Fibroblast of lung (primary cell): ENCODE measurements around the gene URAD. TPM values are rescaled to one million over a fixed set of nuclear protein-coding genes. Genes with fewer than 3 reads are reported as not detected.
"Not testable (repeated sequence)": the region's sequence is repeated elsewhere in the genome, so short reads cannot be mapped to it uniquely, and the experiment has no call there.

Experiments used
- DNase-seq, 2 donors: peaks; one replicate each; pipeline versions ENCODE4 v3.0.0 to v3.0.0-alpha.2; 2010; ENCODE audit warnings: low read depth in 2 of 2
- H2AFZ ChIP-seq: 2 replicates; pipeline ENCODE4 v1.5.1; 2012; ENCODE audit warnings: low read length, control low read depth, inconsistent platforms
- H3K27ac ChIP-seq: 2 replicates; pipeline ENCODE4 v1.5.1; 2011; ENCODE audit warnings: low read length, control low read depth; ENCODE audit not compliant: insufficient read depth
- H3K27me3 ChIP-seq: 2 replicates; pipeline ENCODE4 v1.5.1; 2011; ENCODE audit warnings: mild to moderate bottlenecking, low read length; ENCODE audit not compliant: control insufficient read depth, insufficient read depth
- H3K36me3 ChIP-seq: 2 replicates; pipeline ENCODE4 v1.5.1; 2011; ENCODE audit warnings: low read length; ENCODE audit not compliant: control insufficient read depth, insufficient read depth
- H3K4me1 ChIP-seq: 2 replicates; pipeline ENCODE4 v1.5.1; 2011; ENCODE audit warnings: low read length; ENCODE audit not compliant: control insufficient read depth, insufficient read depth; ENCODE audit errors: extremely low read depth
- H3K4me2 ChIP-seq: 2 replicates; pipeline ENCODE4 v1.5.1; 2011; ENCODE audit warnings: low read length, control low read depth; ENCODE audit not compliant: insufficient read depth; ENCODE audit errors: extremely low read depth
- H3K4me3 ChIP-seq, 4 experiments: fragments of 200-600 bp in 1 of 4; sonication (generic) in 1 of 4; replicated peaks in 1 of 4; 2 replicates each; pipeline ENCODE4 v1.5.1; 2011 to 2016; ENCODE audit warnings: low read length in 4 of 4, low read depth in 3 of 4, mild to moderate bottlenecking in 3 of 4, control low read depth in 2 of 4, inconsistent platforms in 1 of 4, mixed read lengths in 1 of 4; ENCODE audit not compliant: insufficient read depth in 1 of 4; ENCODE audit errors: control extremely low read depth in 1 of 4
- H3K79me2 ChIP-seq: 2 replicates; pipeline ENCODE4 v1.5.1; 2012; ENCODE audit warnings: mild to moderate bottlenecking, low read length, inconsistent platforms; ENCODE audit not compliant: control insufficient read depth, insufficient read depth
- H3K9ac ChIP-seq: 2 replicates; pipeline ENCODE4 v1.5.1; 2011; ENCODE audit warnings: mild to moderate bottlenecking, low read length, control low read depth; ENCODE audit not compliant: insufficient read depth
- H3K9me3 ChIP-seq: 2 replicates; pipeline ENCODE4 v1.5.1; 2012; ENCODE audit warnings: low read depth, low read length; ENCODE audit not compliant: control insufficient read depth, insufficient read depth
- H4K20me1 ChIP-seq: 2 replicates; pipeline ENCODE4 v1.5.1; 2011; ENCODE audit warnings: low read length; ENCODE audit not compliant: control insufficient read depth, insufficient read depth; ENCODE audit errors: extremely low read depth
- CTCF ChIP-seq, 2 donors: IDR thresholded peaks in 1 of 2; conservative IDR thresholded peaks in 1 of 2; 1 replicate in 1 of 2; 2 replicates in 1 of 2; pipeline ENCODE4 v1.5.1; 2011 to 2012; ENCODE audit warnings: low read length in 2 of 2, control low read depth in 1 of 2, inconsistent platforms in 1 of 2, low read depth in 1 of 2, mild to moderate bottlenecking in 1 of 2
- EZH2 ChIP-seq: IDR thresholded peaks from 2 replicates; pipeline ENCODE4 v1.5.1; 2012; ENCODE audit warnings: low read length, control low read depth, mild to moderate bottlenecking; ENCODE audit errors: missing control alignments
- polyA plus RNA-seq, 2 donors: library from polyadenylated mRNA; depleted of rRNA in 1 of 2; stranded (reverse) in 1 of 2; unstranded in 1 of 2; fragments of >200 nt; gene quantifications; 2 replicates each; pipeline ENCODE4 v1.2.1, GENCODE V29; 2011 to 2012; ENCODE audit warnings: missing spikeins in 1 of 2
- total RNA-seq: library from RNA; depleted of rRNA; stranded (reverse); fragments of >200 nt; gene quantifications from 2 replicates; pipeline ENCODE4 v1.2.1, GENCODE V29; 2014

The URAD gene
- total and polyA plus RNA-seq, 2 donors (not counting 1 experiment from before 2014, with no cell fraction given) = not detected

GRCh38 chr13:28033894-28034655, 45.6 kb upstream of the URAD start:
- Histone ChIP-seq H3K27me3 (no peaks in the 10 kb centered on the region), H4K20me1 (no peaks in the 10 kb centered on the region), H3K4me2 (no peak overlapping the region), H3K79me2 (no peaks in the 10 kb centered on the region), H3K9me3 (no peaks in the 10 kb centered on the region), H3K27ac (no peak overlapping the region), H3K9ac (no peak overlapping the region), H2AFZ (no peak overlapping the region), H3K36me3 (no peaks in the 10 kb centered on the region), H3K4me1 (no peaks in the 10 kb centered on the region), H3K4me3 (no peak overlapping the region)
- TF ChIP-seq EZH2 (no peak), CTCF (conservative IDR thresholded peaks at IDR 0.05 in 1 of 2, IDR thresholded peaks at IDR 0.05 in 1 of 2; ENCODE audit: low read depth in 1 of 2, low read length in 2 of 2) (no peak)
- DNase-seq = no peak

- H4K20me1 ChIP-seq, H3K27me3 ChIP-seq, H3K9ac ChIP-seq, H3K4me3 ChIP-seq, DNase-seq, H2AFZ ChIP-seq, H3K79me2 ChIP-seq, H3K4me1 ChIP-seq, H3K4me2 ChIP-seq, H3K36me3 ChIP-seq, H3K27ac ChIP-seq, H3K9me3 ChIP-seq: not testable (repeated sequence)
These were observed 43.9 kb upstream of the URAD start for GRCh38 chr13:28032438-28032837.

- no peaks in the 10 kb centered on the region for H3K4me1 ChIP-seq
- no peak overlapping the region for H3K4me2 ChIP-seq
- no peaks in the 10 kb centered on the region for H3K9me3 ChIP-seq
- no peak overlapping the region for H2AFZ ChIP-seq
- H3K4me3 ChIP-seq = no peak overlapping the region
- H3K27ac ChIP-seq = no peak overlapping the region
- H4K20me1 ChIP-seq = no peaks in the 10 kb centered on the region
- no peaks in the 10 kb centered on the region for H3K36me3 ChIP-seq
- no peak overlapping the region for H3K9ac ChIP-seq
- no peak for DNase-seq
- H3K27me3 ChIP-seq = no peaks in the 10 kb centered on the region
- no peaks in the 10 kb centered on the region for H3K79me2 ChIP-seq
- TF ChIP-seq CTCF (conservative IDR thresholded peaks at IDR 0.05 in 1 of 2, IDR thresholded peaks at IDR 0.05 in 1 of 2; ENCODE audit: low read depth in 1 of 2, low read length in 2 of 2) (no peak), EZH2 (no peak)
These were observed 43.4 kb upstream of the URAD start for GRCh38 chr13:28031896-28032288.
